A549 (cell line): ENCODE results near the gene ADGRG1. TPM values are rescaled to one million over a fixed set of nuclear protein-coding genes. Genes with fewer than 3 reads are reported as not detected.

ENCODE experiments used
- ATAC-seq, 2 experiments: fragments of 200-7000 bp in 1 of 2; fragments of >200 bp in 1 of 2; cut with Nextera tagmentation in 1 of 2; cut with Tn5 transposase in 1 of 2; 3 replicates each; pipeline versions ENCODE4 v1.8.0 to v1.9.1; 2018 to 2020; ENCODE audit warnings: mild to moderate bottlenecking in 1 of 2, moderate library complexity in 1 of 2
- CTCF ChIA-PET: fragments of 300-600 bp; sonication (Branson Sonifier 250); formaldehyde crosslinking; extraction: SDS; loops from one replicate; lab custom pipeline; 2021; ENCODE audit warnings: antibody characterized with exemption, inconsistent platforms; lab: Yijun Ruan, JAX
- POLR2A ChIA-PET: fragments of 350-600 bp; formaldehyde crosslinking; extraction: SDS; loops from one replicate; lab custom pipeline; 2021; ENCODE audit warnings: antibody characterized with exemption, inconsistent platforms; lab: Yijun Ruan, JAX
- DNase-seq, 2 experiments: peaks; one replicate each; pipeline versions ENCODE4 v3.0.0 to v3.0.0-alpha.2; 2011 to 2016; ENCODE audit warnings: low read depth in 1 of 2, low spot score in 1 of 2
- FAIRE-seq: peaks from 2 replicates; lab custom pipeline; 2011; peaks lifted over from hg19 to GRCh38; lab: Jason Lieb, UNC
- H3K27ac ChIP-seq, 2 experiments: fragments of >200 bp; sonication (Bioruptor Twin); formaldehyde crosslinking; 3 replicates each; pipeline ENCODE4 v1.5.1; 2016 to 2017
- H3K4me1 ChIP-seq: fragments of >200 bp; sonication (Bioruptor Twin); formaldehyde crosslinking; 3 replicates; pipeline ENCODE4 v1.6.1; 2016
- H3K4me2 ChIP-seq: fragments of >200 bp; sonication (Bioruptor Twin); formaldehyde crosslinking; 3 replicates; pipeline ENCODE4 v1.6.1; 2016
- H3K4me3 ChIP-seq: fragments of >200 bp; sonication (Bioruptor Twin); formaldehyde crosslinking; 3 replicates; pipeline ENCODE4 v1.5.1; 2016
- H3K9me3 ChIP-seq: fragments of >200 bp; sonication (Bioruptor Twin); formaldehyde crosslinking; 3 replicates; pipeline ENCODE4 v1.6.1; 2016
- BHLHE40 ChIP-seq: IDR thresholded peaks from 2 replicates; pipeline ENCODE4 v1.6.1; 2012; ENCODE audit warnings: low read depth, low read length, inconsistent platforms
- CBX2 ChIP-seq: fragments of 200-600 bp; sonication (generic); IDR thresholded peaks from 2 replicates; pipeline ENCODE4 v1.6.1; 2016; ENCODE audit warnings: low read depth, mild to moderate bottlenecking, borderline replicate concordance
- CHD2 ChIP-seq: fragments of 150-350 bp; IDR thresholded peaks from 2 replicates; pipeline ENCODE4 v1.6.1; 2014; ENCODE audit warnings: low read length; ENCODE audit not compliant: partially characterized antibody
- EHF ChIP-seq: fragments of 250-450 bp; sonication (Bioruptor Pico); IDR thresholded peaks from 2 replicates; pipeline ENCODE4 v1.5.0; 2020; ENCODE audit warnings: mild to moderate bottlenecking
- EP300 ChIP-seq, 2 experiments: fragments of >200 bp; sonication (Bioruptor Twin); formaldehyde crosslinking; IDR thresholded peaks; 2 replicates in 1 of 2; 3 replicates in 1 of 2; pipeline ENCODE4 v1.6.1; 2016 to 2017
- ESRRA ChIP-seq: fragments of 150-350 bp; IDR thresholded peaks from 2 replicates; pipeline ENCODE4 v1.6.1; 2014; ENCODE audit warnings: mild to moderate bottlenecking, low read length, borderline replicate concordance
- FOSL2 ChIP-seq, 2 experiments: fragments of 450-650 bp in 1 of 2; fragments of >200 bp in 1 of 2; sonication (Bioruptor Twin) in 1 of 2; formaldehyde crosslinking; IDR thresholded peaks; 2 replicates each; pipeline versions ENCODE4 v1.5.0 to v1.6.1; 2016 to 2020; ENCODE audit warnings: mild to moderate bottlenecking in 1 of 2, moderate library complexity in 1 of 2
- HDAC2 ChIP-seq: fragments of 200-600 bp; sonication (generic); IDR thresholded peaks from 2 replicates; pipeline ENCODE4 v1.6.1; 2016
- HOXB13 ChIP-seq: fragments of 250-450 bp; sonication (Bioruptor Pico); IDR thresholded peaks from 2 replicates; pipeline ENCODE4 v1.5.0; 2020; ENCODE audit warnings: low read depth, mild to moderate bottlenecking, moderate library complexity
- MAFK ChIP-seq: fragments of 450-650 bp; IDR thresholded peaks from 2 replicates; pipeline ENCODE4 v1.6.1; 2014; ENCODE audit not compliant: partially characterized antibody
- NPAS2 ChIP-seq: fragments of 250-450 bp; sonication (Bioruptor Pico); IDR thresholded peaks from 2 replicates; pipeline ENCODE4 v1.8.0; 2022; ENCODE audit warnings: mild to moderate bottlenecking, moderate library complexity, borderline replicate concordance
- NR3C1 ChIP-seq: fragments of >200 bp; sonication (Bioruptor Twin); formaldehyde crosslinking; IDR thresholded peaks from 3 replicates; pipeline ENCODE4 v1.6.1; 2017
- RAD21 ChIP-seq, 2 experiments: fragments of >200 bp in 1 of 2; sonication (Bioruptor Twin) in 1 of 2; formaldehyde crosslinking in 1 of 2; IDR thresholded peaks in 1 of 2; conservative IDR thresholded peaks in 1 of 2; 2 replicates in 1 of 2; 3 replicates in 1 of 2; pipeline ENCODE4 v1.6.1; 2012 to 2018; ENCODE audit warnings: inconsistent platforms in 1 of 2
- RNF2 ChIP-seq: fragments of 200-600 bp; sonication (generic); IDR thresholded peaks from 2 replicates; pipeline ENCODE4 v1.6.1; 2016; ENCODE audit warnings: low read depth, mild to moderate bottlenecking, antibody characterized with exemption, moderate library complexity, borderline replicate concordance
- SMC3 ChIP-seq: fragments of >200 bp; sonication (Bioruptor Twin); formaldehyde crosslinking; IDR thresholded peaks from 3 replicates; pipeline ENCODE4 v1.6.1; 2018; ENCODE audit warnings: inconsistent platforms
- TFCP2L1 ChIP-seq: fragments of 250-450 bp; sonication (Bioruptor Pico); IDR thresholded peaks from 2 replicates; pipeline ENCODE4 v1.5.0; 2021; ENCODE audit warnings: mild to moderate bottlenecking
- ZFP36 ChIP-seq: fragments of 450-650 bp; IDR thresholded peaks from 2 replicates; pipeline ENCODE4 v1.6.1; 2014; ENCODE audit warnings: borderline replicate concordance; ENCODE audit not compliant: partially characterized antibody
- WGBS: methylation state at CpG from one replicate; pipeline ENCODE4 v1.1.6; 2017; ENCODE audit errors: missing lambda C conversion rate; 5-methylcytosine and 5-hydroxymethylcytosine counted together
- polyA plus RNA-seq, 4 experiments: library from polyadenylated mRNA; depleted of rRNA in 3 of 4; stranded (reverse); fragments of >200 nt; fragmentation: RNase III in 1 of 4; extraction: RNeasy Plus Mini Kit Qiagen cat#74134 plus additional on column Dnase treatment in 1 of 4; gene quantifications; 2 replicates in 3 of 4; 3 replicates in 1 of 4; pipeline ENCODE4 v1.2.3, GENCODE V29; 2011 to 2017
- TF ChIP-seq, protein P1 (sequence below): fragments of 250-450 bp; sonication (Bioruptor Pico); IDR thresholded peaks from 2 replicates; pipeline ENCODE4 v1.5.0; 2021; ENCODE audit warnings: mild to moderate bottlenecking, moderate library complexity, borderline replicate concordance

The ADGRG1 gene
- polyA plus RNA-seq, 2 of the 4 experiments (the other 2 are of a cell fraction) = 28.3 to 142 TPM

DNA sequence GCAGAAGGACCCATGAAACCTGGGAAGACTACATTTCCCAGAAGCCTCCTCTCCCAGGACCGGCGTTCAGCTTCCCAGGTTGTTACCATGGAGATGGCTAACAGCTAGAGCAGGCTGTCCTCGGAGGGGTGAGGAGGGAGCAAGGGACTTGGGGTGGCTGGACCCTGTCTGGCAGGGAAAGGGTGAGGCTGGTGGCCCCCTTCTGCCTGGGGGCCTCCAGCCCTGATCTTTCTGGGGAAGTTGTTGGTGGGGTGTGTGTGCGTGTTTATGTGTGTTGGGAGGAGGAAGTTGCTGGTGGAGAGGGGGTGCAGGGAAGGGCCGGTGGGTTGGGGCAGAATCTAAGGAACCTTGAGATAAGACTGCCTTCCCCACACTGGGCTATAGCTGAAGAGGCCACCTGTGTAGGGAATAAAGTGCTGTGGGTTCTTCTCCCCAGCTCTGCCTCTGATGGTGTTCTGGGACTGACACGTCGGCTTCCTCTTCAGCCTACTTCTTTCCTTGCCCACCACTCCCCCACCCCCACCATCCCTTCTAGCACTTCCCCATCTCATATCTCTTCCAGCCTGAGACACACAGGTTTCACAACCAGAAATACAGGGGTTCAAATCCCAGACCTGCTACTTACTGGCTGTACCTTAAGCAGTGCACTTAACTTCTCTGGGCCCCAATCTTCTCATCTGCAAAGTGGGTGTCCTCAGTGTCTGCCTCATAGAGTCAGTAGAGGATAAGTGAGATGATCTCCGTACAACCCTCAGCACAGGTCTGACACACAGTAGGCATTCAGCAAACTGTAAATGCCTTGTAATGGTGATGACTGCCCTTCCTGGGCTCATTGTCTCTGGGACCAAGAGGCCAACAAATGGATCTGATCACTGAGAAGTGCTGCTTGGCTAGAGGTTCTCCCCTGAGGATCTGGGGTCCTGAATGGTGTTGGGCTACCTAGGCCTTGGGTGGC lies 66.6 kb downstream of the ADGRG1 start, which contains the start of gene DRC7:
Gene DRC7 (plus strand): TSS at position 82 of the 955 bp plus-strand sequence. CDS start 3,144 bp downstream, outside the sequence.
- ATAC-seq (peak; percentile 91 to 96), FAIRE-seq (no peak), DNase-seq (peak; percentile 68 to 93)
- H3K4me1 ChIP-seq = peaks cover 5% of the 10 kb centered on the region; the same call in 1 of the 3 replicates
- H3K4me3 ChIP-seq = peak within 1 kb of the TSS; percentile 29; the same call in 1 of the 3 replicates
- peak within 1 kb of the TSS in 1 of 2 experiments; percentile 64; a peak in 2 of 6 replicates for H3K27ac ChIP-seq
- POLR2A ChIA-PET = no interaction called here
- peak within 1 kb of the TSS; percentile 72 for H3K4me2 ChIP-seq
- H3K9me3 ChIP-seq = no peaks in the 10 kb centered on the region
- CTCF ChIA-PET = interaction anchor here (0.9 to 1.2 kb wide), 3 partner anchors 104 to 204 kb away, joined by 3 to 4 read pairs (median 3); no protein-coding TSS in a partner anchor
- TF ChIP-seq RNF2 = no peak
- TF ChIP-seq RAD21 (conservative IDR thresholded peaks at IDR 0.05 in 1 of 2, IDR thresholded peaks at IDR 0.05 in 1 of 2) = no peak
- TF ChIP-seq HOXB13 (CRISPR knock-in tag) = no peak
- no peak for TF ChIP-seq NPAS2 (CRISPR knock-in tag)
- no peak for TF ChIP-seq ZFP36
- no peak for TF ChIP-seq SMC3
- no peak for TF ChIP-seq NR3C1
- TF ChIP-seq, all 56 proteins: peak for 0
- 49% methylated on average over 8 of the region's 8 CpGs for WGBS

DNA sequence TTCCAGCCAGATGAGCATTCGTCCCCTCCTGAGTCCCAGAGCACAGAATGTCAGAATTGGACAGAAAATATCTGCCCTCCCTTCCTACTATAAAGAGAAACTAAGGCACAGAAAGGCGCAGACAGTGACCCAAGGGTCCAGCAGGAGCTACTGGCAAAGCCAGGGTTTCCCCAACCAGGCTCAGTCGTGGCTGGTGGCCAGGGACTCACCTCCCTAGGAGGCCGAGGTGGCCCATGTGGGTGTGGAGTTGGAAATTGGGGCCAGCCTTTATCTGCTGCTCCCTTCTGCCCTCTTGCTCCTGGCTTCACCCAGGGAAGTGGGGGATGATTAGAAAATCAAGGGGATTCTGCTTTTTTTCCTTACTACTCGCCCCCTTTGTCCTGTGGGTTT lies 67.2 kb downstream of the ADGRG1 start:
- 47% methylated on average over 5 of the region's 5 CpGs for WGBS
- Histone ChIP-seq H3K9me3 (no peaks in the 10 kb centered on the region), H3K27ac (no peak overlapping the region), H3K4me1 (peaks cover 5% of the 10 kb centered on the region; the same call in 1 of the 3 replicates), H3K4me2 (no peak overlapping the region), H3K4me3 (no peak overlapping the region)
- POLR2A ChIA-PET = no interaction called here
- ATAC-seq = no peak
- no peak for TF ChIP-seq FOSL2 (IDR thresholded peaks at IDR 0.05)
- TF ChIP-seq FOSL2 (CRISPR knock-in tag; IDR thresholded peaks at IDR 0.05) = no peak
- no peak for TF ChIP-seq CHD2
- TF ChIP-seq HDAC2 = no peak
- no peak for TF ChIP-seq MAFK
- TF ChIP-seq, protein P1, sequence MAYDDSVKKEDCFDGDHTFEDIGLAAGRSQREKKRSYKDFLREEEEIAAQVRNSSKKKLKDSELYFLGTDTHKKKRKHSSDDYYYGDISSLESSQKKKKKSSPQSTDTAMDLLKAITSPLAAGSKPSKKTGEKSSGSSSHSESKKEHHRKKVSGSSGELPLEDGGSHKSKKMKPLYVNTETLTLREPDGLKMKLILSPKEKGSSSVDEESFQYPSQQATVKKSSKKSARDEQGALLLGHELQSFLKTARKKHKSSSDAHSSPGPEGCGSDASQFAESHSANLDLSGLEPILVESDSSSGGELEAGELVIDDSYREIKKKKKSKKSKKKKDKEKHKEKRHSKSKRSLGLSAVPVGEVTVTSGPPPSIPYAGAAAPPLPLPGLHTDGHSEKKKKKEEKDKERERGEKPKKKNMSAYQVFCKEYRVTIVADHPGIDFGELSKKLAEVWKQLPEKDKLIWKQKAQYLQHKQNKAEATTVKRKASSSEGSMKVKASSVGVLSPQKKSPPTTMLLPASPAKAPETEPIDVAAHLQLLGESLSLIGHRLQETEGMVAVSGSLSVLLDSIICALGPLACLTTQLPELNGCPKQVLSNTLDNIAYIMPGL = no peak
- TF ChIP-seq CBX2 = no peak
- FAIRE-seq = no peak
- no peak for DNase-seq
- CTCF ChIA-PET = interaction anchor here (0.9 to 1.6 kb wide), 2 partner anchors 47 to 105 kb away, joined by 3 to 7 read pairs; no protein-coding TSS in a partner anchor

DNA sequence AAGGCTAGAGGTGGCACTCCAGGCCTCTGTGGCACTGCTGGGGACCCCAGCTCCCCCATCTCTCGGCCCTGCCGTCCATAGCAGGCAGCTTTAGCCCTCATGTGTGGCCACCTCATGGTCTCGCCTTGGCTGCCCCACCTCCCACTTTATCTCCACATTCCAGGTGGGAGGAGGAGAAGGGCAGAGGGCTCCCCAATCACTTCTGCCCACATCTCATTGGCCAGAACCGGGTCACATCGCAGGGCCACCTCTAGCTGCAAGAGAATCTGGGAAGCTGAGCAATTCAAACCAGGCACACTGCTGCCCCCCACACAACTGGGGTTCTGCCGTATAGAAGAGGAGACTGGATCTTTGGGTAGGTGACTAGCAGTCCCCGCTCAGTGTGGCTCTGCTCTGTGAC lies 67.8 kb downstream of the ADGRG1 start:
- no peak overlapping the region for H3K4me2 ChIP-seq
- ChIA-PET CTCF (interaction anchor here (1.6 kb wide), 1 partner anchor 47 kb away, joined by 7 read pairs; no protein-coding TSS in a partner anchor), POLR2A (no interaction called here)
- no peak for DNase-seq
- TF ChIP-seq ESRRA = no peak
- TF ChIP-seq FOSL2 (IDR thresholded peaks at IDR 0.05) = no peak
- TF ChIP-seq FOSL2 (CRISPR knock-in tag; IDR thresholded peaks at IDR 0.05) = no peak
- no peak for TF ChIP-seq BHLHE40
- TF ChIP-seq EP300 (IDR thresholded peaks at IDR 0.05) = no peak
- TF ChIP-seq EHF (CRISPR knock-in tag) = no peak
- no peak for TF ChIP-seq TFCP2L1
- no peaks in the 10 kb centered on the region for H3K9me3 ChIP-seq
- no peak overlapping the region for H3K4me3 ChIP-seq
- no peak for ATAC-seq
- H3K4me1 ChIP-seq = peaks cover 5% of the 10 kb centered on the region; the same call in 1 of the 3 replicates
- H3K27ac ChIP-seq = no peak overlapping the region
- 71% methylated on average over 7 of the region's 7 CpGs for WGBS
- no peak for FAIRE-seq
